ENCODE data around the gene NFATC1. TPM values are rescaled to one million over a fixed set of nuclear protein-coding genes. Genes with fewer than 3 reads are reported as not detected.
A peak's percentile ranks its signal among the peaks of the same experiment; 100 is the strongest.

Gene NFATC1
- total RNA-seq, 3 donors from 2014 or later (not counting 1 experiment from before 2014, with no cell fraction given), result 35.8 to 47.4 (median 37.1) TPM

- WGBS (ENCODE audit: insufficient coverage), result 96% methylated on average over 12 of the region's 12 CpGs
- no peak overlapping the region for H3K27ac Mint-ChIP-seq
- intact Hi-C loops (cut with micrococcal nuclease), result no loop called here
- Histone ChIP-seq H3K4me3 (ENCODE audit: low read length) (no peak overlapping the region), H3K36me3 (ENCODE audit: control insufficient read depth, insufficient read depth, low read length) (no peaks in the 10 kb centered on the region), H3K9me3 (ENCODE audit: control insufficient read depth, insufficient read depth, low read length) (peaks cover 2% of the 10 kb centered on the region), H3K27me3 (ENCODE audit: control insufficient read depth, insufficient read depth, low read length) (no peaks in the 10 kb centered on the region), H3K27ac (ENCODE audit: low read length) (no peak overlapping the region), H3K4me1 (ENCODE audit: control insufficient read depth, insufficient read depth, low read length) (no peaks in the 10 kb centered on the region)
- H3K27me3 Mint-ChIP-seq (ENCODE audit: low read depth in 2 of 2), result no peaks in the 10 kb centered on the region
- H3K36me3 Mint-ChIP-seq, result no peaks in the 10 kb centered on the region
- ATAC-seq (no peak), DNase-seq (no peak)
- H3K4me1 Mint-ChIP-seq, result no peaks in the 10 kb centered on the region
- H3K4me3 Mint-ChIP-seq, result no peak overlapping the region
- TF ChIP-seq CTCF (IDR thresholded peaks at IDR 0.05), result no peak
- peaks cover 0 to 9% of the 10 kb centered on the region in 2 donors for H3K9me3 Mint-ChIP-seq
Measured at GRCh38 chr18:79538635-79539034, 142.9 kb downstream of the NFATC1 start.

GRCh38 chr18:79540161-79540903 is 144.6 kb downstream of the NFATC1 start:
- Mint-ChIP-seq H3K9me3 (peaks cover 0 to 9% of the 10 kb centered on the region in 2 donors), H3K4me3 (no peak overlapping the region), H3K36me3 (no peaks in the 10 kb centered on the region), H3K4me1 (no peaks in the 10 kb centered on the region), H3K27me3 (ENCODE audit: low read depth in 2 of 2) (peaks cover 0 to 3% of the 10 kb centered on the region in 2 donors), H3K27ac (no peak overlapping the region)
- peak in 1 of 2 donors; percentile 1 for DNase-seq
- intact Hi-C loops (cut with micrococcal nuclease), result no loop called here
- TF ChIP-seq CTCF (IDR thresholded peaks at IDR 0.05), result no peak
- Histone ChIP-seq H3K9me3 (ENCODE audit: control insufficient read depth, insufficient read depth, low read length) (peaks cover 2% of the 10 kb centered on the region), H3K4me3 (ENCODE audit: low read length) (no peak overlapping the region), H3K4me1 (ENCODE audit: control insufficient read depth, insufficient read depth, low read length) (no peaks in the 10 kb centered on the region), H3K27me3 (ENCODE audit: control insufficient read depth, insufficient read depth, low read length) (no peaks in the 10 kb centered on the region), H3K36me3 (ENCODE audit: control insufficient read depth, insufficient read depth, low read length) (no peaks in the 10 kb centered on the region), H3K27ac (ENCODE audit: low read length) (no peak overlapping the region)
- 89% methylated on average over 16 of the region's 16 CpGs for WGBS (ENCODE audit: insufficient coverage)
- no peak for ATAC-seq

GRCh38 chr18:79540904-79541282 is 145.2 kb downstream of the NFATC1 start:
- DNase-seq, result peak in 1 of 2 donors; percentile 1
- Histone ChIP-seq H3K27ac (ENCODE audit: low read length) (no peak overlapping the region), H3K36me3 (ENCODE audit: control insufficient read depth, insufficient read depth, low read length) (no peaks in the 10 kb centered on the region), H3K4me1 (ENCODE audit: control insufficient read depth, insufficient read depth, low read length) (no peaks in the 10 kb centered on the region), H3K9me3 (ENCODE audit: control insufficient read depth, insufficient read depth, low read length) (peaks cover 2% of the 10 kb centered on the region), H3K4me3 (ENCODE audit: low read length) (no peak overlapping the region), H3K27me3 (ENCODE audit: control insufficient read depth, insufficient read depth, low read length) (no peaks in the 10 kb centered on the region)
- ATAC-seq, result no peak
- 96% methylated on average over 12 of the region's 12 CpGs for WGBS (ENCODE audit: insufficient coverage)
- Mint-ChIP-seq H3K27ac (no peak overlapping the region), H3K4me3 (no peak overlapping the region), H3K36me3 (no peaks in the 10 kb centered on the region), H3K27me3 (ENCODE audit: low read depth in 2 of 2) (peaks cover 0 to 3% of the 10 kb centered on the region in 2 donors), H3K4me1 (no peaks in the 10 kb centered on the region), H3K9me3 (peaks cover 0 to 9% of the 10 kb centered on the region in 2 donors)
- intact Hi-C loops (cut with micrococcal nuclease), result no loop called here
- no peak for TF ChIP-seq CTCF (IDR thresholded peaks at IDR 0.05)

- no peak overlapping the region for H3K4me3 Mint-ChIP-seq
- over 99% methylated on average over 2 of the region's 2 CpGs for WGBS (ENCODE audit: insufficient coverage)
- no peak overlapping the region for H3K4me3 ChIP-seq (ENCODE audit: low read length)
- no peak overlapping the region for H3K27ac Mint-ChIP-seq
- intact Hi-C loops (cut with micrococcal nuclease), result no loop called here
- H3K36me3 ChIP-seq (ENCODE audit: control insufficient read depth, insufficient read depth, low read length), result no peaks in the 10 kb centered on the region
- no peaks in the 10 kb centered on the region for H3K4me1 Mint-ChIP-seq
- DNase-seq, result no peak
- H3K9me3 ChIP-seq (ENCODE audit: control insufficient read depth, insufficient read depth, low read length), result peaks cover 2% of the 10 kb centered on the region
- H3K4me1 ChIP-seq (ENCODE audit: control insufficient read depth, insufficient read depth, low read length), result no peaks in the 10 kb centered on the region
- no peak for TF ChIP-seq CTCF (IDR thresholded peaks at IDR 0.05)
- peaks cover 0 to 3% of the 10 kb centered on the region in 2 donors for H3K27me3 Mint-ChIP-seq (ENCODE audit: low read depth in 2 of 2)
- no peak overlapping the region for H3K27ac ChIP-seq (ENCODE audit: low read length)
- H3K36me3 Mint-ChIP-seq, result no peaks in the 10 kb centered on the region
- ATAC-seq, result no peak
- no peaks in the 10 kb centered on the region for H3K27me3 ChIP-seq (ENCODE audit: control insufficient read depth, insufficient read depth, low read length)
- H3K9me3 Mint-ChIP-seq, result peaks cover 0 to 9% of the 10 kb centered on the region in 2 donors
Measured at GRCh38 chr18:79542213-79542612, 146.5 kb downstream of the NFATC1 start.
